ENCODE results near the gene COL6A3. TPM values are rescaled to one million over a fixed set of nuclear protein-coding genes. Genes with fewer than 3 reads are reported as not detected.
"Not testable (repeated sequence)": the region's sequence is repeated elsewhere in the genome, so short reads cannot be mapped to it uniquely, and the experiment has no call there.

Gene COL6A3
- total RNA-seq, 2 experiments from 2014 or later = 1.3 TPM

DNA sequence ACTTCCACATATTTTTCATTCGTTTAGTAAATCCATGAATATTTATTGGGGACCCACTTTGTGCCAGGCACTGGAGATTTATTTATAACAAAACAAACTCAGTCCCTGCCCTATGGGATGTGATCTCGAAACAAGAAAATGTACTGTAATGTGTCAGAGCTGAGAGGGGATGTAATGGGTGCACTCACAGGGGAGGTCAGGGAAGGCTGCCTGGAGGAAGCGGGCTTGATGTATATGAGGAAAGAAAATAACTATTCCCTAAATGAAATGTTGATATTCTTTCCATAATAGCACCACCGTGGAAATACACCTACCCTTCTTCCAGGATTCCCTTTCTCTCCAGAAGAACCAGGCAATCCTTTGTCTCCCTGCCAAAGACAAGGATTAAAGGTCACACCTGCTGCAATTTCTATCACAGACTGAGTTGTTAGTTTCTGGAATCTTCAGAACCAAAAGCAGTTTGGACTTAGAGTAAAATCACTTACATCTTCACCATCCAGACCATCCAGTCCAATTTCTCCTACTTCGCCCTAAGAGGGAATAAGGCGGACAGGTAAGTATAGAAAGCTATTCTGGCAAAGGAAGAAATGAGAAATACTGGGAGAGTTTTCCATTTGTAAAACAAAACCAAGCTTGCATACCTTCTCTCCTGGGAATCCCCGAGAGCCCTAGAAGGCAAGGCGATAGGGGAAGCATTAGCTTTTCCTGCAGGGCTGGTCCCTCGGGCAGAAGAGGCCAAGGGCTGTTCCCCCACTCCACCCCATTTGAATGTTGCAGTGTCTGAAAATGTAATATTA is 55.0 kb downstream of the COL6A3 start:
- Mint-ChIP-seq H3K4me1 (ENCODE audit: low read depth) (no peaks in the 10 kb centered on the region), H3K9me3 (no peaks in the 10 kb centered on the region), H3K27me3 (no peaks in the 10 kb centered on the region), H3K4me3 (no peak overlapping the region), H3K36me3 (ENCODE audit: low read depth) (no peaks in the 10 kb centered on the region), H3K27ac (no peak overlapping the region)
- peaks cover 3% of the 10 kb centered on the region for H3K36me3 ChIP-seq (ENCODE audit: insufficient read depth, low read length)
- H3K4me1 ChIP-seq (ENCODE audit: insufficient read depth, low read length) = no peaks in the 10 kb centered on the region
- intact Hi-C loops (cut with DNase I, micrococcal nuclease) = no loop called here
- no peaks in the 10 kb centered on the region for H3K9me3 ChIP-seq (ENCODE audit: control insufficient read depth in 1 of 2, insufficient read depth in 1 of 2, low read length in 2 of 2)
- no peak for ATAC-seq (ENCODE audit: poor library complexity)
- TF ChIP-seq, protein P1, sequence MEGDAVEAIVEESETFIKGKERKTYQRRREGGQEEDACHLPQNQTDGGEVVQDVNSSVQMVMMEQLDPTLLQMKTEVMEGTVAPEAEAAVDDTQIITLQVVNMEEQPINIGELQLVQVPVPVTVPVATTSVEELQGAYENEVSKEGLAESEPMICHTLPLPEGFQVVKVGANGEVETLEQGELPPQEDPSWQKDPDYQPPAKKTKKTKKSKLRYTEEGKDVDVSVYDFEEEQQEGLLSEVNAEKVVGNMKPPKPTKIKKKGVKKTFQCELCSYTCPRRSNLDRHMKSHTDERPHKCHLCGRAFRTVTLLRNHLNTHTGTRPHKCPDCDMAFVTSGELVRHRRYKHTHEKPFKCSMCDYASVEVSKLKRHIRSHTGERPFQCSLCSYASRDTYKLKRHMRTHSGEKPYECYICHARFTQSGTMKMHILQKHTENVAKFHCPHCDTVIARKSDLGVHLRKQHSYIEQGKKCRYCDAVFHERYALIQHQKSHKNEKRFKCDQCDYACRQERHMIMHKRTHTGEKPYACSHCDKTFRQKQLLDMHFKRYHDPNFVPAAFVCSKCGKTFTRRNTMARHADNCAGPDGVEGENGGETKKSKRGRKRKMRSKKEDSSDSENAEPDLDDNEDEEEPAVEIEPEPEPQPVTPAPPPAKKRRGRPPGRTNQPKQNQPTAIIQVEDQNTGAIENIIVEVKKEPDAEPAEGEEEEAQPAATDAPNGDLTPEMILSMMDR (IDR thresholded peaks at IDR 0.05) = no peak
- ChIA-PET CTCF (no interaction called here), POLR2A (no interaction called here)
- no peak overlapping the region for H3K27ac ChIP-seq (ENCODE audit: low read depth in 1 of 2, low read length in 2 of 2)
- H3K27me3 ChIP-seq (ENCODE audit: control insufficient read depth in 1 of 2, insufficient read depth in 2 of 2, low read length in 2 of 2) = no peaks in the 10 kb centered on the region
- DNase-seq = no peak
- H3K4me3 ChIP-seq (ENCODE audit: low read length) = no peak overlapping the region

DNA sequence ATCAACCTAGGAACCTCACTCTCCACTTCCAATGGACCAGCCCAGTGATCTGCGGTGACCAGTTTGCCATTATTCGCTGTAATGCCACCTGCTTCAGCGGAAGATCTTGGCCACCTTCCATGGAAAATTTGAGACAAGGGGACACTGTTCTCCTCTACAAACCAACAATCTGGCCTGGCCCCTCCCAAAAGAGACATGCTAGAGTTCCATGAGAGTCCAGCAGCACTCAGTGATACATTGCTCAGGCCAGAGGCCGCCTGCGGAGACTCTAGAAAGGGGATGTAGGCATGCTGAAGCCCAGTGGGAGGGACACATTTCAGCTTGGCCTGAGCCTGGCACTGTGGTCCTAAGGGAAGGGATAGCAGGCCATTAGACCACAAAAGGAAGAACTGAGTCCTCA is 58.3 kb downstream of the COL6A3 start:
- H3K9me3 Mint-ChIP-seq = no peaks in the 10 kb centered on the region
- ATAC-seq (ENCODE audit: poor library complexity) (no peak), DNase-seq (no peak)
- no peak overlapping the region for H3K4me3 Mint-ChIP-seq
- TF ChIP-seq, protein P1 (IDR thresholded peaks at IDR 0.05) = no peak
- no peaks in the 10 kb centered on the region for H3K36me3 ChIP-seq (ENCODE audit: insufficient read depth, low read length)
- H3K4me1 ChIP-seq (ENCODE audit: insufficient read depth, low read length) = no peaks in the 10 kb centered on the region
- ChIA-PET CTCF (no interaction called here), POLR2A (no interaction called here)
- no peaks in the 10 kb centered on the region for H3K27me3 ChIP-seq (ENCODE audit: control insufficient read depth in 1 of 2, insufficient read depth in 2 of 2, low read length in 2 of 2)
- intact Hi-C loops (cut with DNase I, micrococcal nuclease) = no loop called here
- no peak overlapping the region for H3K27ac Mint-ChIP-seq
- no peak overlapping the region for H3K4me3 ChIP-seq (ENCODE audit: low read length)
- no peaks in the 10 kb centered on the region for H3K27me3 Mint-ChIP-seq
- H3K4me1 Mint-ChIP-seq (ENCODE audit: low read depth) = no peaks in the 10 kb centered on the region
- H3K36me3 Mint-ChIP-seq (ENCODE audit: low read depth) = no peaks in the 10 kb centered on the region
- no peaks in the 10 kb centered on the region for H3K9me3 ChIP-seq (ENCODE audit: control insufficient read depth in 1 of 2, insufficient read depth in 1 of 2, low read length in 2 of 2)
- no peak overlapping the region for H3K27ac ChIP-seq (ENCODE audit: low read depth in 1 of 2, low read length in 2 of 2)

DNA sequence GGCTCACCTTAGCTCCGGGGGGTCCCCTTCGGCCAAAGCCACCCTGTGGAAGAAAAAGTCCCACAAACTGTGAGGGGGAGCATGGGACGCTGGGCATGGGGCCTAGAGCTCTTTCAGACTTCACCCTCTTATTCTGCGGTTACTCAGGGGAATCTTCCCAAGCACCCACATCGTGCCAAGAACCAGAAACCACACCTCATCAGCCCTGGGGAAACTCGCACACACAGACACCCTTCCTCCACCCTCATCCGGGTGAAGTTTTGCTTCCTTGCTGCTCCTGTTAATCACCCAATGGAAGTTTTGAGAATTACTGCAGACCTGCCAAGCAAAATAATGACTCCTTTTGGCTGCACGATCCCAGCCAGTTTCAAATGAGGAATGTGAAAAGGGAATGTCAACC is 59.1 kb downstream of the COL6A3 start:
- intact Hi-C loops (cut with DNase I, micrococcal nuclease) = no loop called here
- Mint-ChIP-seq H3K4me3 (no peak overlapping the region), H3K27me3 (no peaks in the 10 kb centered on the region), H3K27ac (no peak overlapping the region), H3K36me3 (ENCODE audit: low read depth) (no peaks in the 10 kb centered on the region), H3K9me3 (no peaks in the 10 kb centered on the region), H3K4me1 (ENCODE audit: low read depth) (no peaks in the 10 kb centered on the region)
- Histone ChIP-seq H3K4me3 (ENCODE audit: low read length) (no peak overlapping the region), H3K27ac (ENCODE audit: low read depth in 1 of 2, low read length in 2 of 2) (no peak overlapping the region), H3K27me3 (ENCODE audit: control insufficient read depth in 1 of 2, insufficient read depth in 2 of 2, low read length in 2 of 2) (no peaks in the 10 kb centered on the region), H3K9me3 (ENCODE audit: control insufficient read depth in 1 of 2, insufficient read depth in 1 of 2, low read length in 2 of 2) (no peaks in the 10 kb centered on the region), H3K36me3 (ENCODE audit: insufficient read depth, low read length) (no peaks in the 10 kb centered on the region), H3K4me1 (ENCODE audit: insufficient read depth, low read length) (no peaks in the 10 kb centered on the region)
- no peak for ATAC-seq (ENCODE audit: poor library complexity)
- ChIA-PET POLR2A (no interaction called here), CTCF (no interaction called here)
- DNase-seq = no peak
- TF ChIP-seq, protein P1 (IDR thresholded peaks at IDR 0.05) = no peak

DNA sequence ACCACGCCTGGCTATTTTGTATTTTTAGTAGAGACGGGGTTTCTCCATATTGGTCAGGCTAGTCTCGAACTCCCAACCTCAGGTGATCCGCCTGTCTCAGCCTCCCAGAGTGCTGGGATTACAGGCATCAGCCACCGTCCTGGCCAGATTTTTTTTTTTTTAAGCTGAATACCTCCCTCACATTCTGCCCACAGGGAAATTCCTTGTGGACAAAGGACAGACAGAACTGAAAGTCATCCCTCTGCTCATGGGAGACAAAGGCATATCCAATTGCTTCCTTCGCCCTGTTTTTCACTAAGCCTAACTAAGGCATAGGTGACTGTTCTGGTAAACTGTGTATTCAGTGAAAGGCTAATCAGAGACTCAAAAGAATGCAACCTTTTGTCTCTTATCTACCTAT is 59.8 kb downstream of the COL6A3 start:
- ATAC-seq (ENCODE audit: poor library complexity); H3K36me3 Mint-ChIP-seq (ENCODE audit: low read depth); POLR2A ChIA-PET; H3K4me1 ChIP-seq (ENCODE audit: insufficient read depth, low read length); H3K4me3 ChIP-seq (ENCODE audit: low read length); intact Hi-C loops (cut with DNase I, micrococcal nuclease); H3K9me3 ChIP-seq (ENCODE audit: control insufficient read depth in 1 of 2, insufficient read depth in 1 of 2, low read length in 2 of 2); H3K27me3 ChIP-seq (ENCODE audit: control insufficient read depth in 1 of 2, insufficient read depth in 2 of 2, low read length in 2 of 2); H3K4me3 Mint-ChIP-seq; H3K36me3 ChIP-seq (ENCODE audit: insufficient read depth, low read length); H3K27ac ChIP-seq (ENCODE audit: low read depth in 1 of 2, low read length in 2 of 2); H3K27me3 Mint-ChIP-seq; H3K27ac Mint-ChIP-seq; H3K4me1 Mint-ChIP-seq (ENCODE audit: low read depth); DNase-seq; CTCF ChIA-PET; H3K9me3 Mint-ChIP-seq: not testable (repeated sequence)
